Astrocyte of the hippocampus (primary cell): Measurements from ENCODE around the gene NSMF.
"Not testable (repeated sequence)": the region's sequence is repeated elsewhere in the genome, so short reads cannot be mapped to it uniquely, and the experiment has no call there.

Source experiments
- DNase-seq: peaks from one replicate; pipeline ENCODE4 v3.0.0; 2011; ENCODE audit warnings: low read depth, low spot score

The NSMF gene

DNA sequence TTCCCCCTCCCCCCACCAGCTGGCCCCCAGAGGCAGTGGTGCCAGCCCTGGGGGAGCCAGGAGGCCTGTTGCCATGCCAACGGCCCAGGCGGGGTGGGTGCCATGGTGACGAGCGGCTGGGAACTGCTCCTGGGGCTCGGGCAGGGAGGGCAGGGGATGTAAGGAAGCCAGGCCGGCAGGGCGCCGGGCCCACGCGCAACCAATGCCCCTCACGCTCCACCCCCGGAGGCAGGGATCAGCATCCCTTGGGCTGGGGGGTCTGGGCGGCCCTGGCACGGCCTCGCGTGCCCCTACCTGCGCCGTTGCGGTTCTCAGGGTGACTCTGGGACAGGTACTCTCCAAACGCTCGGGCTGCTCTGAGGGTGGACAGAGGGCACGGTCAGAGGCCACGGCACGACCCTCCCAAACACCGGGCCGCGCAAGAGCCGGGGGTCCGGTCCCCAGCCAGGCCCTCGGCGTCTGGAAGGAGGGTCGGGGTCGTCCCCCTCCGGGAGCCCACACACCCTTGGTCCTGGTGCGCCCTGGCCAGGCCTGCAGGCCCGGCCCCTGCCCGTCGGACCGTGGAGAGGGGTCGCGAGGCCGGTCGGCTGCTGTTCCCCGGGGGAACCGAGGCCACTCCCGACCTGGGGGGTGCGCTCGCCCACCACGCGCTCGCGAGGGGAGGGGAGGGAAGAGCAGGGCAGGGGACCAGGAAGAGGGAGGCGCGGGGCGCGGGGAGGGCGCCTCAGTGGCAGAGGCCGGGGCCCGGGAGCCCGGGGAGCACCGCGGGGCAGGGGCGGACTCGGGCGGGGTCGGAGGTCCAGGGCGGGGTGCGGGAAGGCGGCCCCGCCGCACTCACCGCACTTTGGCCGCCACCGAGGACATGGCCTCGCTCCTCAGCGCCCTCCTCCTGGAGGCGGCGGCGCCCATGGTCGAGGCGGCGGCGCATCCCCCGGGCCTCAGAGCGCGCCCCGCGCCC is 661 bp downstream of the NSMF start:
- peak; percentile 77 for DNase-seq

DNA sequence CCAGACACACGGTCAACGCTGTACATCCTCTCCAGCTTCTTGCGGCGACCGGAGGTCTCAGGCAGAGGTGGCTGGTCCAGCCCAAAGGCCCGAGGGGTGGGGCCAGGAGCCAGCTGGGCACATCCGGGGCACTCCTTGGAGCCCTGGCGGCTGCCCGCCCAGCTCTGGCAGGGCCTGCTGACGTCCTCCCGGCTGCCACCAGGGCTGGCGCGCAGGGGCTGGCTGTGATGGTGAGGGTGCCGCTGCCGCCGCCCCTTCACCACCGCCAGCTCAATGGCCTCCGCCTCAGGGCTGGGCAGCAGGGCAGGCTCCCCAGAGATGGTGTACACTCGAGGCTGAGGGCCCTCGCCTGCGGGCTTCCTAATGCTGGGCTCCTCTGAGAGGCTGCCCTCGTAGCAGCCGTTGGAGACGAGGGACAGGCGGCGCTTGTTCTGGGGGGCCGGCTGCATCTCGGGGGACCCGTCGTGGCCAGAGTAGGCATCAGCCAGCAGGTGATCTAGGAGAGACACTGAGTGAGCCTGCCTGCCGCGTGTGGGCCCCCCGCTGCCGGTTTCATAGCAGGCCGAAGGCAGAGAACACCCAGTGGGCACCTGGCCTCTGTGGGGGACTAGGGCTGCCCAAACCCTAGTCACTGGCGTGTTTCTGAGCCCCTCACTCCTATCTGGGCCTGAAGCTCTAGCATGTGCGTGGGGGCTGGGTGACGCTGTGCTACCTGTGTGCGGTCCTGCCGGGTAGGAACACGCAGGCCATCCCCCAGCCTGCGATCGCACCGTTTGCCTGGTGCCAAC is 1.5 kb downstream of the NSMF start:
- no peak for DNase-seq

DNA sequence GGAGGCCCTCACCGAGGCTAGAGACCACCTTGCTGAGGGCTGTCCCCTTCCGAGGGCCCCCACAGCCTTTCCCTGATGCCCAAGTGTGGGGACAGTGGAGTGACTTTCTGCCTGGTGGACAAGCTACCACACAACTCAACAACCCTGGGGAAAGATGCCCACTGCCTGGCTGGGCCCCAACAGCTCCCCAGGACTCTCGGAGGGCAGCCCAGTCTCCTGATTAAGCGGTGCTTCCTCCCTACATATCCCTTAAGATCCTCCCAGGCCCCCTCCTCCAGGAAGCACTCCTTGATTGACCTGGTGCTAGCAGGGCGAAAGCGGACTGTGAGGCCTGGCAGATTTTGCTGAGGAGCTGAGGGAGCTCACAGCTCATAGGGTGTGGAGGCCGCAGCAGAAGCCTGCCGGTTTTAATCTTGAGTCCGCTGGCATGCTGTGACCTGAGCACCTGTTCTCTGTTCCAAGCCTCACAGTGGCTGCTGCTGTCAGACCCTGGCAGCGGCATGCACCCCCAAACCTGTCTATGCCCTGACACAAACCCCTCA is 2.2 kb downstream of the NSMF start:
- DNase-seq, result no peak

DNA sequence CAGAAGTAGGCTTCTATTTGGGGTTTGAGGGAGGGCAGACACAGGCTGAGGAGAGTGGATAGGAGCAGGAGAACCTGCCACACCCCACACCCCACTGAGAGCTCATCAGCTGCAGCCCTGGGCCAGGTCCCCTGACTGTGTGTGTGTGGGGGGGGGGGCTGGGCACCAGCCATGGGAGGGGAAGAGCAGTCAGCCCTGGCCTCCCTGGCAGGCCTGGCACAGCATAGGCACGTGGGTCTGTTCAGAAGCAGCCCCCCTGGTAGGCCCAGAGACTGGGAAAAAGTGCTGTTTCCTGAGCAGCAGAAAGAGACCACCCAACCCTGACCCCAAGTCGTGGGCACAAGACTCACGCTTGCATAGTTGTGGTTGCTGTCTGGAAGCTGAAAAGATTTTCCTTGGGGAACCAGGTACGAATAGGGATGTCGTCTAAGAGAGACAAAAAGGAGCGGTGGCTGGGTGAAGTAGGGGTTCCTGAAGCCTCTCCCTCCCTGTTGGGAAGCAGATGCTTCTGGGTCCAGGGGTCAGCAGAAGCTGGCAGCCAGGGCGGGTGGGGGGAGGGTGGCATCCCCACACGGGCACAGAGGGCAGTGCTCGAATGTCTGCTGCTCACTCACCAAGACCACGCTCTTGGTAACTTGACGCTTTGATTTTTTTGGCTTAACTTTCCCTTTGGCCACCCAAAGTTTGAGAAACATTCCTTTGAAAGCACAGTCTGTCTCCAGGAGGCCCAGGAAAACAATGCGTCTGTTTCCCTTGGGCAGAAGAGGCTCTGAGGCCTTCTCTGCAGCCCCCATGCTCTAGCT is 2.9 kb downstream of the NSMF start:
- peak; percentile 90 for DNase-seq

DNA sequence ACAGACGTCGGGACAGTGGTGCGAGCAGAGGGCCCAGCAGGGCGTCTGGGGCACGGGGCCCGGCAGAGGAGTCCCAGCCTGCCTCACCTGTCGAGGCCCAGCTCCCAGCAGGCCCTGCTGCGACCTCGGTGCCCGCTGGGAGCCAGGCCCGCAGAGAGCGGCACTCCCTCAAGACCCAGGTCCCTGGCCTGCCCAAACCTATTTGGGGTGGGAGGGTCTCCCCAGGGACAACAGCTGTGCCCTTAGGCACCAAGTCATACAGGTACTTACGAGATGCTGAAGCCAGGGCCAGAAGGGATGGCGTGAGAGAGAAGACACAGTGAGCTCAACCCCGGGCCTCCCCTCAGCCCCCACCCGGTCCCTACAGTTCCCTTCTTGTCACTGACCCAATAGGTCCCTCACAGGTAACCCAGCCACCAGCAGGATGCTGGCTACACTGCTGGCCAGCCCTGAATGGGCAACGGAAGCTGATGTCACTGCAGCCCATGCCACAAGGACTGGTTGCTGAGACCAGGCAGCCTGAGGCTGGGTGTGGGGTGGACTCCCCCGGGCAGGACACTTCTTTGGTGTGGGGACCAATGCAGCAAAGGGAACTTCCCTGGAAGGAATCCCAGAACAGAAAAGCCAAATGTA is 3.7 kb downstream of the NSMF start:
- peak; percentile 41 for DNase-seq

DNA sequence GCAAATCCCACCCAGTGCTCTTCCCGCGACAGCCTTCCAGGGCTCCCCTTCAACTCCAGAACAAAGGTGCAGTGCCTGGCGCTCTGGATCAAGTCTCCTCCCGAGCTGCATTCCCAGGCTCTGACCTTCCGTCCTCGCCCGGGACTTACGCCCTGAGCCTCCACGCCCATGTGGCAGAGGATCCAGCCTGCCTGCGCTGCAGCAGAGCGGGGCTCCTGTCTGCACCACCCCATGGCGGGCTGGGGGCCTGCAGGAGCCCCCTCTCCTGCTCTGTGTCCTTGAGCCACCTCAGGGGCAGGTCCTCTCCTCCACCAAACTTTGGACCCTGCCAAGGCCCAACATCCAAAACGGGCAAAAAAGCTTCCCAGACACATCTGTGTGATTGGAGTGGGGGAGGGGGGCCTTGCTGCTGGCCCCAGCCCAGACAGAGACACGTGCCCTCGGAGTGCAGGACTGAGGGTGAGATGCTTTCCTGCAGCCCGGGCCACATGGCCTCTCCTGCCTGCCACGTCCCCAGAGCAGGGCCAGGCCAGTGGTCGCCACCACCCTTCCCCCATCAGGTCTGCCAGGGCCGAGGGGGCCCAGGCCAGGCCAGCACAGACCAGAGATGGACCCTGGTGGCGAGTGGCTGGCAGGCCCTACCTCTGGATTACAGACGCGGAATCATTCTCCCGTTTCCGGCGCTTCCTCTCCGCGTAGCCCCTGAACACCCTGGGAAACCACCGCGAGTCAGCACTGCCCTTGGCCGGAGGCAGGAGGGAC is 4.4 kb downstream of the NSMF start:
- peak; percentile 47 for DNase-seq

DNA sequence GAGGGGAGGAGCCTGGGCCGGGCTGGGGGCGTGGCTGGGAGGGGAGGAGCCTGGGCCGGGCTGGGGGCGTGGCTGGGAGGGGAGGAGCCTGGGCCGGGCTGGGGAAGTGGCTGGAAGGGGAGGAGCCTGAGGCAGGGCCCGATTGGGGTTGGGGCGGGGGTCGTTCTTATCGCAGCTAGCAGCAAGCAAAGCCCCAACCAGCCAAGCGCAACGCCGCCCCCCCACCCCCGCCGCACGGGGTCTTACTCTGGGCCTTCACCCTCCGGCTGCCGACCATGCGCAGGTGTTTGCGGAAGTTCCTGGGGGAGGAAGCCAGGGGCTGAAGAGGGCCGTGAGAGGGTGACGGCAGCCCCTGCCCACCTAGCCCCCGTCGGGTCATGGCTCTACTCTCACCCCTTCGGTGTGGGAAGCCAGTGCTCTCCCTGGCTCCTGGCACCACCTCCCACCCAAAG is 5.0 kb downstream of the NSMF start:
- DNase-seq, result peak; percentile 41

DNA sequence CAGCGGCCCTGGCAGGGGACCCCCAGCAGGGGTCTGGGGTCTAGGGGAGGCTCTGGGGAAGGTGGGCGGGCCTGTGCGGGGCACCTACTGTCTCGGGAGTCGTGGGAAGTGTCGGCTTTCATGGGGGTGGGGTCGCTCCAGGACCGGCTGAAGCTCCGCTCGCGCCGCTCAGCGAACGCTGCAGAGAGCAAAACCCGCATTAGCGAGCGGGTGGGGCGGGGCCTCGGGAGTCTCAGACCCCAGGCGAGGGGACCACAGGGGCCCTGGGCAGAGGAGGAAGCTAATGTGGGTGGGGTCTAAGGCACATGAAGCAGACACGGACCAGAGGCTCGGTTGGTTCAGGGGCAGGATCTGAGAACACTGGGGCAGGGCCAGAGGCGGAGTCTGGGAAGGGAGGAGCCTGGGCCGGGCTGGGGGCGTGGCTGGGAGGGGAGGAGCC is 5.5 kb downstream of the NSMF start:
- peak; percentile 74 for DNase-seq

DNA sequence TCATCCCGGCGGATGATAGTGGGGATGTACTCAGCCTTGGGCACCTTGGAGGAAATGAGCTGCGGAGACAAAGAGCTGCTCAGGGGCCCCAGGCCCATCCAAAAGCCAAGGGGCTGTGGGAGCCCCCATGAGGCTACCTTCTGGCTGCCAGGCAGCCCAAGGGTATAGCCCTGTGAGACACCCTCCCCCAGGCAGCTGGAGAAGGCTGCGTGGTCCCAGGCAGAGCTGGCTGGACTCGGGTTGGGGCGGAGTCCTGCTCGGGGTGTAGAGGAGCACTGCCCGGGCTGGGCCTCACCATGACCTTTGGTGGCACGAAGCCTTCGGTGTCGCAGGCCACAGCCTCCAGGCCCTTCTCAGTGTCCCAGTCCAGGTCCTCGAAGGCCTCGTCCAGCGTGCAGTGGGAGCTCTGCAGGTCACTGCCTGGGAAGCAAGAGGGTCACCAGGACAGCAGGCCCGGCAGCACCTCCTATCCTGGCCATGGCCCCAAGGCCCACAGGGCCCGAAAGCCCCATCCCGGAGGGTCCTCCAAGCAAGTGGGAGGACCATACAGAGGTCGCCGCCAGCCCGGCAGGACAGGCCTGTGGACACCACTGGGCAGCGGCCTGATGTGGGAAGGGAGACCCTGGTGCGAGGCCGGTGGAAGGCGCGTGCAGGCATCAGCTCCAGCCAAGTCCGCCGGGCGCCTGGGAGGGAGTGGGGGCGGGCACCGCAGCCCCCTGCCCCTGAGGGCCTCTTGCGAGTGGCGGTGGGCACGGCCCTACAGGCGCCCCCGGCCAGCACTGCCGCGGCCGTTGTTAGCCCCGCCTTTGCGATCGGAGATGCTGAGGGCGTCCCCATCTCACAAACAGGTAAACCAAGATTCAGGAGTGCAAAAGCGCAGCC is 6.1 kb downstream of the NSMF start:
- DNase-seq, result no peak

DNA sequence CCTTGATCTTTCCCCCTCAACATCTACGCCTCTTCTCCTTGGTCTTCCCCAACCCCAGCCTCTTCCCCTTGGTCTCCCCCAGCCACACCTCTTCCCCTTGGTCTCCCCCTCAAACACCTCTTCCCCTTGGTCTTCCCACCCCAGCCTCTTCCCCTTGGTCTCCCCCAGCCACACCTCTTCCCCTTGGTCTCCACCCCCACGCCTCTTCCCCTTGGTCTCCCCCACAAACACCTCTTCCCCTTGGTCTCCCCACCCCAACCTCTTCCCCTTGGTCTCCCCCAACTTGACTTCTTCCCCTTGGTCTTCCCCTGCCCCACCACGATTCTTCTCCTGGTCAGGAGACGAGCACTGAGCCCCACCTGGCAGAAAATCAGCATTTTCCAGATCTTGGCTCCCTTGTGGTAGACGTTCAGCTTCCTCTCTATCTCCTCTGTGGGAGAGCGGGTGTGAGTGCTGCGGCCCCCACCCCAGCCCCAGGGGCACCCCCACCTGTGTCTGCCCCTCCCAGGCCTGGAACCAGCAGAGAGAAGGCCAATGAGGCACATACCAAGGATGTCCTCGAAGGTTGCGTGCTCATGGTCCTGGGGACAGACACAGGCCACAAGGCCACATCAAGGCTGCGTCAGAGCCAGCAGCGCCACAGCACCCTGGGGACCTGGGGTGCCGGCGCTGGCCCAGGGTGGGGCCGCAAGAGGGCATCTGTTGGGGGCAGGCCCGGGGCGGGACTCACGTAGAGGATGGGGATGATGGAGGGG is 7.0 kb downstream of the NSMF start:
- DNase-seq, result no peak

DNA sequence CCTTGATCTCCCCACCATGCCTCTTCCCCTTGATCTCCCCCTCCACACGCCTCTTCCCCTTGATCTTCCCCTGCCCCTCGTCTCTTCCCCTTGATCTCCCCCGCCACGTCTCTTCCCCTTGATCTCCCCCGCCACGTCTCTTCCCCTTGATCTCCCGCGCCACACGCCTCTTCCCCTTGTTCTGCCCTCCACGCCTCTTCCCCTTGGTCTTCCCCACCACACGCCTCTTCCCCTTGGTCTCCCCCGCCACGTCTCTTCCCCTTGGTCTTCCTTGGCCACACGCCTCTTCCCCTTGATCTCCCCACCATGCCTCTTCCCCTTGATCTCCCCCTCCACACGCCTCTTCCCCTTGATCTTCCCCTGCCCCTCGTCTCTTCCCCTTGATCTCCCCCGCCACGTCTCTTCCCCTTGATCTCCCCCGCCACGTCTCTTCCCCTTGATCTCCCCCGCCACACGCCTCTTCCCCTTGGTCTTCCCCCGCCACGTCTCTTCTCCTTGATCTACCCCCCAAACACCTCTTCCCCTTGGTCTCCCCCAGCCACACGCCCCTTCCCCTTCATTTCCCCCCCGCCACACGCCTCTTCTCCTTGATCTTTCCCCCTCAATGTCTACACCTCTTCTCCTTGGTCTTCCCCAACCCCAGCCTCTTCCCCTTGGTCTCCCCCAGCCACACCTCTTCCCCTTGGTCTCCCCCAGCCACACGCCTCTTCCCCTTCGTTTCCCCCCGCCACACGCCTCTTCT is 7.7 kb downstream of the NSMF start:
- DNase-seq, result not testable (repeated sequence)

DNA sequence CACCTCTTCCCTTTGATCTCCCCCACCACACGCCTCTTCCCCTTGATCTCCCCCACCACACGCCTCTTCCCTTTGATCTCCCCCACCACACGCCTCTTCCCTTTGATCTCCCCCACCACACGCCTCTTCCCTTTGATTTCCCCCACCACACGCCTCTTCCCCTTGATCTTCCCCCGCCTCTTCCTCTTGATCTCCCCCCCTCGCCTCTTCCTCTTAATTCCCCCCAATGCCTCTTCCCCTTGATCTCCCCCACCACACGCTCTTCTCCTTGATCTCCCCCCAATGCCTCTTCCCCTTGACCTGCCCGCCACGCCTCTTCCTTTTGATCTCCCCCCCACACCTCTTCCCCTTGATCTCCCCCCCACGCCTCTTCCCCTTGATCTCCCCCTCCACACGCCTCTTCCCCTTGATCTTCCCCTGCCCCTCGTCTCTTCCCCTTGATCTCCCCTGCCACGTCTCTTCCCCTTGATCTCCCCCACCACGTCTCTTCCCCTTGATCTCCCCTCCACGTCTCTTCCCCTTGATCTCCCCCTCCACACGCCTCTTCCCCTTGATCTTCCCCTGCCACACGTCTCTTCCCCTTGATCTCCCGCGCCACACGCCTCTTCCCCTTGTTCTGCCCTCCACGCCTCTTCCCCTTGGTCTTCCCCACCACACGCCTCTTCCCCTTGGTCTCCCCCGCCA is 8.5 kb downstream of the NSMF start:
- not testable (repeated sequence) for DNase-seq

DNA sequence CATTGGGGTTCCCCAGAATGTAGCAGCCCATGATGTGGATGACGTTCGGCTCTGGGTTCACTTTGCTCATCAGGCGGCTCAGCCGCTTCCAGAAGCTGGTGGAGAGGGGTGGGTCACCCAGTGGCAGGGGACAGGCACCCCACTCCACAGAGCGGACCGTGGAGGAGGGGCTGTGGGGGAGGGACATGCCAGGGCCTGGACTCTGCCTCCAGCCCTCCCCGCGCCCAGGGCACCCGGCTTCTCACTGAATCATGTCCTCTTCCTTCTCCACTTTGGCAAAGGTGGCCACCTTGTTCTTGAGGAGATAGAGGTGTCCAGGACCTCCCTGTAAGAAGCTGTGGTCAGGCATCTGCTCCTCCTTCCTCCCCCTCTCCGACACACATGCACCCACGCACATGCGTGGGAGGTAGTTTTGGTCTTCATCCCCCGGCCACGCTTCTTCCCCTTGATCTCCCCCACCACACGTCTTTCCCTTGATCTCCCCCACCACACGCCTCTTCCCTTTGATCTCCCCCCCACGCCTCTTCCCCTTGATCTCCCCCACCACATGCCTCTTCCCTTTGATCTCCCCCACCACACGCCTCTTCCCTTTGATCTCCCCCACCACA is 9.1 kb downstream of the NSMF start:
- no peak for DNase-seq

DNA sequence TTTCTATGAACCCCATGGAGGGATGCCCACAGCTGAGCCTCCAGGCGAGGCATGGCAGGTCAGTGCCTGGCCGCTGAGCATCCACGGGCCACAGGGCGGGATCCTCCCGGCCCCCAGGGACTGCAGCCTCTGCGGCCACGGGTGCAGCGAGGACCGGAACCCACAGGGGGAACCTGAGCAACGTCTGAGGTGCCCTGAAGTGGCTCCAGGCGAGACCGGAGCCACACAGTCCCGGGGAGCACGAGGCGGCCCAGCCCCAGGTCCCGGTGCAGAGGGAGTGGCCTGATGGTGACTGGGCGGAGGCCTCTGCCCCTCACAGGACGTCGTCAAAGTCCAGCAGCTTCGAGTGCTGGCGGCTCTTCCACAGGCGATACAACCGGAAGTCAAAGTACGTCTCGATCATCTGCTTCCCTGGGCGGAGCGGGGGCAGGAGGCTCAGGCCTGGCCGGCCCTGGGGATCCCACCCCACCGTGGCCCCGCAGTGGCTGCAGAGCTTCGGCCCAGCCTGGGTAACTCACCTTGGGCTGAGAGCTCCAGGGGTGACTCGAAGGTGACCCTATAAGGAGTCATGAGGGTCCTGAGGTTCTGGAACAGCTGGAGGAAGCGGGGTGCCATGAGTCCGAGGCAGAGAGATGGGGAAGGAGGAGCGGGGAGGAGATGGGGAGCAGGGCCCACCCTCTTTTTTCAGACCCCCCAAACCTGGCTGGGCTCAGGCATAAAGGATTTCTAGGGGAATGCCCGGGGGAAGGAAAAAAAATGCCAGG is 9.9 kb downstream of the NSMF start:
- no peak for DNase-seq

DNA sequence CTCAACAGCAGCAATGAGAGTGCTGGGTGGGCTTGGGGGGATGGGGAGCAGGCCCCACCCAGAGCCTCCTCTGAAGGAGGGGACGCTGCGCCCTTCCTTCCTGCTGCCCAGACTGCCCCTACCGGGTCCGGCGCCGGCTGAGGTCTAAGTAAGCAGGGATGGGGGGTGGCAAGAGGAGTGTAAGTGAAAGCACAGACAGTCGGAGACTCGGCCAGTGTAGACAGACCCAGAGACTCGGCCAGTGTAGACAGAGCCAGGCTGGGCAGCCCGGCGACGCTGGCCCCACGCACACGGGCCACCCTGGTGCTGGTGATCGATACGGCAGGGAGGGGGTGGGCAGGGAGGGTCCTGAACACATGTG is 10.6 kb downstream of the NSMF start:
- no peak for DNase-seq
